ENCODE data around the gene TMED4. TPM values are rescaled to one million over a fixed set of nuclear protein-coding genes. Genes with fewer than 3 reads are reported as not detected.

Gene TMED4
- total and polyA plus RNA-seq, 2 of the 13 experiments (the other 11 are each of a cell fraction or from before 2014, with no cell fraction given), result 81.4 to 109 TPM

GRCh38 chr7:44607141-44608068 is 25.4 kb upstream of the TMED4 start (continued):
- TF ChIP-seq NR2F6 (IDR thresholded peaks at IDR 0.05) (peak; percentile 4; the same call in 1 of the 2 replicates), NR2F6 (CRISPR knock-in tag; IDR thresholded peaks at IDR 0.05) (no peak), IRF1 (CRISPR knock-in tag; IDR thresholded peaks at IDR 0.05; ENCODE audit: low read depth) (no peak), NR2C2 (CRISPR knock-in tag; IDR thresholded peaks at IDR 0.05; ENCODE audit: borderline replicate concordance) (peak; percentile 20; the same call in 1 of the 2 replicates), PHF21A (CRISPR knock-in tag; IDR thresholded peaks at IDR 0.05) (no peak), ZFP91 (CRISPR knock-in tag; IDR thresholded peaks at IDR 0.05; ENCODE audit: borderline replicate concordance) (peak; percentile 5; the same call in 1 of the 2 replicates), ATF7 (IDR thresholded peaks at IDR 0.05) (no peak), ATF7 (CRISPR knock-in tag; IDR thresholded peaks at IDR 0.05) (no peak), ZFYVE20 (CRISPR knock-in tag; IDR thresholded peaks at IDR 0.05; ENCODE audit: borderline replicate concordance, low read depth) (0 out of 2 replicates have a peak, but pooled peaks have one; percentile 57), UBTF (CRISPR knock-in tag; IDR thresholded peaks at IDR 0.05) (no peak), CHD2 (IDR thresholded peaks at IDR 0.05; ENCODE audit: low read depth, low read length) (no peak), ZNF839 (CRISPR knock-in tag; IDR thresholded peaks at IDR 0.05; ENCODE audit: borderline replicate concordance) (peak; percentile 40; the same call in 1 of the 2 replicates), ZNF280B (CRISPR knock-in tag; IDR thresholded peaks at IDR 0.05; ENCODE audit: borderline replicate concordance) (no peak), ZNF430 (CRISPR knock-in tag; IDR thresholded peaks at IDR 0.05) (0 out of 2 replicates have a peak, but pooled peaks have one; percentile 38), IRX3 (CRISPR knock-in tag; IDR thresholded peaks at IDR 0.05; ENCODE audit: borderline replicate concordance, low read depth) (peak; percentile 62; the same call in 1 of the 2 replicates), ZNF883 (CRISPR knock-in tag; IDR thresholded peaks at IDR 0.05; ENCODE audit: not compliant biosample characterization) (peak; percentile 10), FOXC1 (CRISPR knock-in tag; IDR thresholded peaks at IDR 0.05; ENCODE audit: borderline replicate concordance) (peak; percentile 34; the same call in 1 of the 2 replicates), ZNF230 (CRISPR knock-in tag; IDR thresholded peaks at IDR 0.05) (no peak)
